Thyroid gland (tissue), 4 donors: ENCODE data around the gene BMPR1B. TPM values are rescaled to one million over a fixed set of nuclear protein-coding genes. Genes with fewer than 3 reads are reported as not detected.

Experiments used
- DNase-seq, 2 donors: peaks; one replicate each; pipeline ENCODE4 v3.0.0-alpha.2; 2019
- H3K27ac ChIP-seq, 3 donors: fragments of 200-600 bp; sonication (generic); 1 replicate in 2 of 3; 2 replicates in 1 of 3; pipeline ENCODE4 v1.5.1; 2016 to 2019; ENCODE audit warnings: mild to moderate bottlenecking in 1 of 3, moderate library complexity in 1 of 3
- H3K27me3 ChIP-seq: fragments of 200-600 bp; sonication (generic); one replicate; pipeline ENCODE4 v1.5.1; 2019
- H3K36me3 ChIP-seq, 2 donors: fragments of 200-600 bp; sonication (generic); one replicate each; pipeline ENCODE4 v1.5.1; 2016 to 2019
- H3K4me1 ChIP-seq, 2 donors: fragments of 200-600 bp; sonication (generic); one replicate each; pipeline ENCODE4 v1.5.1; 2017 to 2019
- H3K4me3 ChIP-seq, 3 donors: fragments of 200-600 bp; sonication (generic); replicated peaks in 1 of 3; 1 replicate in 2 of 3; 2 replicates in 1 of 3; pipeline ENCODE4 v1.5.1; 2016; ENCODE audit warnings: mild to moderate bottlenecking in 1 of 3
- H3K9me3 ChIP-seq: fragments of 200-600 bp; sonication (generic); one replicate; pipeline ENCODE4 v1.5.1; 2017
- CTCF ChIP-seq, 6 experiments: fragments of 200-600 bp in 3 of 6; fragments of 450-650 bp in 3 of 6; sonication (generic) in 3 of 6; IDR thresholded peaks; one replicate each; pipeline ENCODE4 v1.5.1; 2016 to 2019; ENCODE audit warnings: antibody characterized with exemption in 6 of 6, mild to moderate bottlenecking in 2 of 6, inconsistent platforms in 1 of 6, moderate library complexity in 1 of 6
- POLR2A ChIP-seq, 2 donors: fragments of 450-650 bp; IDR thresholded peaks; one replicate each; pipeline ENCODE4 v1.6.1; 2017; ENCODE audit warnings: antibody characterized with exemption in 2 of 2, mild to moderate bottlenecking in 2 of 2, moderate library complexity in 1 of 2
- WGBS, 2 donors: methylation state at CpG; one replicate each; pipeline ENCODE4 v1.1.5; 2017; 5-methylcytosine and 5-hydroxymethylcytosine counted together
- intact Hi-C: fragments of 100-400 bp; cut with DNase I; formaldehyde crosslinking; loops from one replicate; pipeline ENCODE4 v1.15.1; 2023
- total RNA-seq, 4 donors: library from RNA; depleted of rRNA; stranded (reverse); fragments of >200 nt; gene quantifications; one replicate each; pipeline ENCODE4 v1.2.3, GENCODE V29; 2016

The BMPR1B gene
- total RNA-seq, 4 donors from 2014 or later: 0.49 to 0.89 (median 0.76) TPM

GRCh38 chr4:95186666-95187065, 428.9 kb downstream of the BMPR1B start:
- no peaks in the 10 kb centered on the region for H3K27me3 ChIP-seq
- intact Hi-C loops: no loop called here
- TF ChIP-seq POLR2A (IDR thresholded peaks at IDR 0.05): no peak
- no peak for TF ChIP-seq CTCF (IDR thresholded peaks at IDR 0.05)
- no peaks in the 10 kb centered on the region for H3K9me3 ChIP-seq
- no peak for DNase-seq
- no peak overlapping the region for H3K27ac ChIP-seq
- 90 to 91% methylated on average over 8 of the region's 8 CpGs for WGBS, 2 donors
- H3K4me1 ChIP-seq: no peaks in the 10 kb centered on the region
- peaks cover 0 to under 1% of the 10 kb centered on the region in 2 donors for H3K36me3 ChIP-seq
- no peak overlapping the region for H3K4me3 ChIP-seq

GRCh38 chr4:95188701-95189370, 431.1 kb downstream of the BMPR1B start:
- no peak overlapping the region for H3K27ac ChIP-seq
- H3K4me3 ChIP-seq: no peak overlapping the region
- no peaks in the 10 kb centered on the region for H3K27me3 ChIP-seq
- H3K36me3 ChIP-seq: no peaks in the 10 kb centered on the region
- intact Hi-C loops: no loop called here
- 85 to 86% methylated on average over 5 of the region's 5 CpGs for WGBS, 2 donors
- H3K4me1 ChIP-seq: no peaks in the 10 kb centered on the region
- DNase-seq: no peak
- TF ChIP-seq CTCF (IDR thresholded peaks at IDR 0.05): no peak
- TF ChIP-seq POLR2A (IDR thresholded peaks at IDR 0.05): no peak
- no peaks in the 10 kb centered on the region for H3K9me3 ChIP-seq

- no peak overlapping the region for H3K4me3 ChIP-seq
- WGBS, 2 donors: 74 to 78% methylated on average over 9 of the region's 9 CpGs
- no peaks in the 10 kb centered on the region for H3K9me3 ChIP-seq
- H3K27me3 ChIP-seq: no peaks in the 10 kb centered on the region
- TF ChIP-seq POLR2A (IDR thresholded peaks at IDR 0.05): no peak
- no peak for TF ChIP-seq CTCF (IDR thresholded peaks at IDR 0.05)
- H3K36me3 ChIP-seq: no peaks in the 10 kb centered on the region
- no peak for DNase-seq
- no peaks in the 10 kb centered on the region for H3K4me1 ChIP-seq
- no peak overlapping the region for H3K27ac ChIP-seq
- intact Hi-C loops: no loop called here
These were observed 433.1 kb downstream of the BMPR1B start for GRCh38 chr4:95190751-95191436.

GRCh38 chr4:95191537-95191936, 433.8 kb downstream of the BMPR1B start:
- Histone ChIP-seq H3K27me3 (no peaks in the 10 kb centered on the region), H3K9me3 (no peaks in the 10 kb centered on the region), H3K4me1 (no peaks in the 10 kb centered on the region), H3K27ac (no peak overlapping the region), H3K4me3 (no peak overlapping the region), H3K36me3 (no peaks in the 10 kb centered on the region)
- no peak for TF ChIP-seq POLR2A (IDR thresholded peaks at IDR 0.05)
- no peak for TF ChIP-seq CTCF (IDR thresholded peaks at IDR 0.05)
- 95 to 97% methylated on average over 3 of the region's 3 CpGs for WGBS, 2 donors
- DNase-seq: no peak
- intact Hi-C loops: no loop called here
